GM19438 (cell line): Measurements from ENCODE around the gene STKLD1.
"Not testable (repeated sequence)": the region's sequence is repeated elsewhere in the genome, so short reads cannot be mapped to it uniquely, and the experiment has no call there.

Experiments used
- ATAC-seq: cut with Tn5 transposase; IDR thresholded peaks from one replicate; pipeline ENCODE4 v1.9.1; 2021; ENCODE audit warnings: low read depth; ENCODE audit not compliant: unreplicated experiment

Gene STKLD1

DNA sequence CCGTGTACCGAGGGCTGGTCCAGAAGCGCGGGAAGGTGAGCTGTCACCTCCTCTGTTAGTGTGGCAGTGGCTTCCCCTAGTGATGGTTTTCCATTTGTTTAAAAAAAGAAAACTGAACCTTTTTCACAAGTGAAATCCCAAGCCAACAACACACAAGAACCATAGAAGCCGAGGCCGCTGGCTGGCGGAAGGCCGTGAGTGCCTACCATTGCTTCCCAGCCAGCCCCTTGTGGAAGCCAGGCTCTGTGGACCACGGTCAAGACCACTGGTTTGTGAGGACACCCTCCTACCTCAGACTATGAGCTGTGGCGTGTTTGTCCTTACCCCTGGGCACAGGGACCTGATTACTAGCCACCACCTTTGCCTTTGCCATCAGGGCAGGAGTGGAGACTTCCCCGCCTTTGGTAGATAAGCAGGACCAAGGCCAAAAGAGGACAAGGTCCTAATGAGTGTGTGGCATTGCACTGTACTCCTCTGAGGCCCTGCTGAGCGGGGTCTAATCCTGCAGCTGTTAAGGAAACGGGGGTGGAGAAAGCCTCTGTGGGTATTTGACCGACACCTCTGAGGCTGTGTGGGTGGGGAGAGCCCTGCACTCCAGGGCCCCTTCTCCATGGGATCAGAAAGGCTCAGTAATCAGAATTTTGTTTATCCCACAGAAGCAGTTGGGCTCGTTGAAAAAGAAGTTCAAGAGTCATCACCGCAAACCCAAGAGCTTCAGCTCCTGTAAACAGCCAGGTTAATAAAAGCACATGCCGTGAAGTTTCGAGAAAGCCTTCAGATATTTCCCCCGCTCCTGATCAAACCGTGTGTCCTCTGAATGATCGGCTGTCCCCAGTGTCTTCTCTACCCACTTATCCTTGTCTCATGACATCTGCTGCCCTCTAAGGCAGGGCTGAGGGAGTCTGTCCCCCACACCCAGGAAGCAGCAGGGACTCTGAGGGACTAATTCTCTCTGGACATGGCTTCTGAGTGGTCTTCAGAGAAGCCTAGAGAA lies 15.5 kb upstream of the STKLD1 start:
- ATAC-seq = no peak

DNA sequence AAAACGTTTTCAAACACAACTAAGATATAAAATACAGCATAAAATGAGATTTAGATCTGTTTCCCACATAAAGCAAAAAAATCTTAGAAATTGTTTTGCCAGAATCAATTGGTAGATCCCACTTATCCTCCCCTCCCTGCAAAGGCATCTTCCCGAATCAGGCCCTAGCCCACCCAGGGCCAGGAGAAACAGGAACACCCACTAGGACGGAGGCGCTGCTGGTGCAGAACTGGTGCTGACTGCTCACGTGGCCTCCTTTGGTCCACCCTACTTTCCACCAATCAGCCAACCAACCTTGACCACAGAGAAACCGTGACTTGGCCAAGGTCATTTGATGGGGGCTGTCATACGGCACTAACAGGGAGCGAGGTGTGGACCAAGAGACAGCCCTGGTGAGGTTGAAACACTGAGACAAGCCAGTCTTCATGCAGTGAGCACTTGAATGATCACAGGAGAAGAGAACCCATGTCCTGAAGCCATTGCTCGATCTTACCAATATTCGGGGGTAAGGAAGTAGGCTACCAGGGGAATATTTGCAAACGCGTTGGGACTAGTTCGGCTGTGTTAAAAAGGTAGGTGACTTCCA lies 14.6 kb upstream of the STKLD1 start:
- ATAC-seq = no peak

DNA sequence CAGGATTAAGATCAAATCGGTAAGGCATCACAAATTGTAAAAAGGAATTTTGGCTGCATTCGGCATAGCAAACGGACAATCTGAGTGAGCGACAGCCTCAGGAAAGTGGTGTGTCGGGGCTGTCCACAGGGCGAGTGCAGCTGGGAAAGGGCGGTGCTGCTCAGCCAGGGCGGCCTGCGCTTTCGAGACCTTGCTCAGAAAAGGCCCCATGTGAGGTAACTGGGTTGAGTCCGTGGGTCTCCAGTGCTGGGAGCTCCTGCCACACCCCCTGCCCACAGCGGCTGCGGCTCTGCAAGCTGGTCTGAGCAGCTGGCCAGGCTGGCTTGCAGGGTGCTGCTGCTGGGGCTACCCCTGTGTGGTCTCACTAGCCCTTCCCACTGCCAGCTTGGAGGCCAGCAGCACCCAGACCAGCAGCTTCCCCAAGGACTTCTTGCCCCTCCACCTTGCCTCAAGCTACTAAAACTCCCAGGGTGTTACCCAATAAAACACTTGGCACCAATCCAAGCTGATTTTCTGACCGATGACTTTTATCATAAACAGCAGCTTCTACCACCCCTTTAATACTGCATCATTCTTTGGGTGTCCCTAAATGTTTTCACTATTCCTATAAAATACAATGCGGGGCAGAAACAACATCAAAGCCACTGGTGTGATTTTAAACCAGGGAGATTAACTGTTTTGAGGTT lies 13.7 kb upstream of the STKLD1 start:
- ATAC-seq = no peak

DNA sequence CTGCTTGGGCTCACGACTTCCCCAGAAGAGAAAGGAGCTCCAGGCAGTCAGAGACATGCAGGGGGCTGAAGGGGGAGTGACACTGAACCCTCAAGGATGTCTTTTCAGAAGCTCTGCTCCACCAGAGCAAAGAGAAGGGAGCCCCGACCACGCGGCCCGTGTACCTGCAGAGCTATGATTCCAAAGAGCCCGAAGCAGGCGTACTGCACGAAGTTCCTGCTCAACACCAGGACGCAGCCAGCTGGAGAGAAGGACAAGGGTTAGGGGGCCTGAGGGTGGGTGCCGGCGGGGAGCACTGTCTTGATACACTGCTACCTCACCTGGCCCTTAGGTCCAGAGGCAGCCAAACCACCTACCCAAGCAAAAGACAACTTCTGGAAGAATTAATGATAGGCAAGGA lies 9.7 kb upstream of the STKLD1 start:
- no peak for ATAC-seq

DNA sequence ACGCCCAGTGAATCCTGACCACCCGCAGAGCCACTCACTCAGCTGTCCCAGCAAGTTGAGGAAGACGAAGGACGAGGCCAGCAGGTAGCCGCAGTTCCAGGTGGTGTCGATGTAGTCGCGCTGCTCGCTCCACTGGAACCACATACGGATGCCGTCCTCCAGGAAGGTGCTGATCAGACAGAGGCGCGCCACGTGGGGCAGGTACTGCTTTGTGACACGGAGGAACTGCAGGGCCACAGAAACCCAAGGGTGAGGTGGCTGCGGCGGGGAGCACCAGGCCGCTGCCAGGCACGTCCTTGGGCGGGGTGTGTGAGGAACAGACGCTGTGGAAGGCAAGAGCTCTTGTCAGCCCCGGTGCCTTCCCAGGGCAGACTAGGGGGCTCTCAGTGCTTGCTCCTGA lies 8.9 kb upstream of the STKLD1 start:
- no peak for ATAC-seq

DNA sequence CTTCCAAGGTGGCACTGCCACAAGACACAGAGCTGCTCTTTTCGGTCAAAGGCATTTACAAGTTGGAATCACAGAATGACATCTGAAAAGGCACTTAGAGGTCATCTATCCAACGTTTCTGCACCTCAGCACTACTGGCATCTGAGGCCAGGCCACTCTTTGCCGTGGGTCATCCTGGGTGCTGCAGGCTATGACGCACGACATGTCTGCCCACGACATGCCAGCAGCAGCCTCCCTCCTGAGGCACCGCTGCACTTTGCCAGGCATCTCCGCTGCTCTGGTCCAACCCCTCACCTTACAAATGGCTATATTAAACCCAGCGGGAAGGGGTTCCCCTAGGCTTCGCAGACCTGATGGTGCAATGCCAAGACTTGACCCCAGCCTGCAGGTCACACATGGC lies 8.4 kb upstream of the STKLD1 start:
- no peak for ATAC-seq

DNA sequence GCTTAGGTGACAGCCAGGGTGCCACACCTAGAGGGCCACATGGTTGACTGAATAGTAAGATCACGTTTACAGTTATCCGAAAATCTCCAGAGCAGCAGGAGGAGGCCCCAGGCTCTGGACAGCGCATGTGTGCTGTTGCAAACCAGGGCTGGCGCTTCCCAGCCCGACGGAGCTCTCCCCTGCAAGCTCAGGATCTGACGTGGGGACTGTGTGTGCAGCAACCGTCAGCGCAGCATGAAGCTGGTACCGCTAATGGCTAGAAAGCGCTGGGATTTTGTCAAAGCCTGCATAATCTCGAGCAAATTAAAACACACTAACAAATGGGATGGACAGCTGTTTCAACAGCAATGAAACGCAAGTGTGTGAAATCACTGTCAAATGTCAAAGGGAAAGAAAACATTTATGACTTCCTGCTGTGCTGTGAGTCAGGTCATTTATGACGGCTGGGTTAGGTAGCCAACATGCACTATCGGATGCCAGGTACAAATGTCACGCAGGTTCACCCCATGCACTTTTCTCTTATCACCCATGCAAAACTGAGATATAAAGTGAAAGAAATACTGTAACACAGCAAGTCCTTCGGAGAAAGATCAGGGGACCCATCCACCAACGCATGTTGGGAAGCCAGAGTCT lies 7.8 kb upstream of the STKLD1 start:
- no peak for ATAC-seq

DNA sequence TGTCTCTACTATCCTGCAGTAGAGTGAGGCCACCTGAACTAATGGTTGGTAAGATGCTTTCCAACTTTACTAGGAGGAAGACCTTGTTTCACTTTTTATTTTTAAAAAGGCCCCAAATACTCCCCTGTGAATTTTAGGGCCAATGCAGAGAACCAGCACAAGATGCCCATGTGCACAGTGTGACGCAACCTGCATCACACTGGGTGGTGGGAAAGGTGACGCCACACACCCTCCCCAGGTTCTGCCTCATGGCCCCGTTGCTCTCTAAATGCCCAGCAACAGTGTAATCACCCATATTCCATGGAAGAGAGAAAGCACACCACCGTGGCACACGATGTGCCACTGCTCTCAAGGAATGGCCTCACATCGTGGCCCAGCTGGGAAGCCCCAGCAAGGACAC lies 6.7 kb upstream of the STKLD1 start:
- no peak for ATAC-seq

DNA sequence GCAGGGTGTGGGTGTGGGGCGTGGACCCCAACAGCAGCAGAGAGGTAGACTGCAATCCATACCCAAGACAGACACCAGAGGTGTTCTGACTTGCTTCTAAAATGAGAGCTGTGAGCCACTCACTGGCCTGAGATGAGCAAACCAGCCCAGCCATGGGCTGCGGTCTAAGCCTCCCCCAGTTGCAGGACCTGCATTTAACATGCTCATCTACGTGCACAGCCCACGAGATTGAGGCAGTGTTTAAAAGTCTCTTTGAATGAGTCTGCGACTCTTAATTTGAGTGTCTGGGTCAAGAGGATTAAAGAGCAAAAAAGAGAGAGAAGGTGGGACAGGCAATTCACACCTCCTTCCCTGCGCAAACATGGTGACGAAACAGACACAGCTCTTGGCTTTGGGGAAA lies 6.2 kb upstream of the STKLD1 start:
- ATAC-seq = no peak

DNA sequence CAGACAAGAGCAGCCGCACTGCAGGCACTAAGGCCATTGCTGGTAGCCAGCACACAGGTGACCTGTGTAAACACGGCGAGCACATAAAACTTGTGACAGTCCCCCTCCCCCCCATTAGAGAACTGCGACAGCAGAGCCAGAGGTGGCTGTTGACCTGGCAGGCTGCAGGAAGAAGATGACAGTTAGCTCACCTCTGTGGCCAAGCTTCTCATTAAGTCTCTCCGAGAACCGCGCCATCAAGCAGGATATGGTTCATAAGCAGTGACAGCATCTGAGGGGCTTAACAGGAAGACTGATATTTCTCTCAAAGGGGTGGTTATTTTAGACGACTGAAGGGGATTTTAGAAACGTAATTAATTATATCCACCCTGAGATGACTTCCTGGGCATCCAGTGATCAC lies 5.5 kb upstream of the STKLD1 start:
- no peak for ATAC-seq

DNA sequence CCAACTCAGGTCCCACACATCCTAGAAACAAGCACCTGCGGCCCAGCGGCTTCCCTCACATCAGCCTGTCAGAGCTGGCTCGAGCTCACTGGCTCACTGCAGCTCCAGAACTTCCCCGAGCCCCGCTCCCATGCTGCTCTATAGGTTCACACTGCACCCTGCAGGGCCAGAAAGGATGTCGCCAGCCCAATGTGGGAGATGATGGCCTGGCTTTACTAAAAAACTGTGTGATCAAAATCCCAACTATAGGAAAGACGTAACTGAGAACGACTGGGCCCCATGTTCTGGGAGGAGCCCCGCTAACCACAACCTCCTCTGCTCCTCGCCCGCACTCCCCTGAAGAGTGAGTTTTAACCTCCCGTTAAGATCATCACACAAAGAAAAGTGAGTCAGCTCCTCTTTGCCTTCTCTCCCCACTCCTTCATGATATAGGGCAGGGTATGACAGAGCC lies 4.9 kb upstream of the STKLD1 start:
- no peak for ATAC-seq

DNA sequence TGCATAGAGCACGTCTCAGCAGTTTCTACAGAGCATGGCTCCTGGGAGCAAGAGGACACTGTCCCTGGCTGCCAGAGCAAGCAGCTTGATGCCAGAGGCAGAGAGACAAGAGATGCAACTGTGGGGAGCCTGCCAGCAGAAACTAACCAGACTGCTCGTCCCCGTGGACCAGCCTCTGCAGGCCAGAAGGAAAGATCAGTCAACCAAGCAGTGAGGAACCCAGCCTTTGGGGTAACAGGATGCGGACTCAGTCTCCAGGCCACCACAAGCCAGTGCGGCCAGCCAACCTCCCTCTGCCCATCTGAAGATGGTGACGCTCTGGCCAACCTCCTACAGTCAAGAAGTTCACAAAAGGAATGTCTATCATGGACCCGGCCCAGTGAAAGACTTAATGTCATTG lies 4.0 kb upstream of the STKLD1 start:
- ATAC-seq = no peak

DNA sequence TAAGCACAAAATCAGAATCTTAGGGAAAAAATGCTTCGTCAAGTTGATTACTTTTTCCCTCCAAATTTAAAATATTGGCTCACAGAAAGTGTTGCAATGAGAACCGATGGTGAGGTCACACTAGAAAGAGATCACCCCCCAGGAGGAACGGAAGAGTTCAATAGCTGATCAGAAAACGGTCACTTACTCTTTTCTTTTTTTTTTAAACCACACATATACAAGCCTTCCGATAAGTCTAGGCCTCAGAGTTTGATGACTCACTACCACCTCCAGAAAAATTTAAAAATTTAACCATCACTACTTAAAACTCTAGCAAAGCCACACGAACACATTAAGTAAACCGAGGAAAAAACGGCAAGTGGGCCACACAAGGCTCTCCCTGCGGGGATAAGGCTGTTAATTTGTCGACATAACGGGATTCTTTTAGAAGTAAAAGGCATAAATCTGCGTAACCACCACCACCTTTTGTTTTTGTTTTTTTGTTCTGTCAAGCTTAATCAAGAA lies 1.5 kb upstream of the STKLD1 start:
- no peak for ATAC-seq

DNA sequence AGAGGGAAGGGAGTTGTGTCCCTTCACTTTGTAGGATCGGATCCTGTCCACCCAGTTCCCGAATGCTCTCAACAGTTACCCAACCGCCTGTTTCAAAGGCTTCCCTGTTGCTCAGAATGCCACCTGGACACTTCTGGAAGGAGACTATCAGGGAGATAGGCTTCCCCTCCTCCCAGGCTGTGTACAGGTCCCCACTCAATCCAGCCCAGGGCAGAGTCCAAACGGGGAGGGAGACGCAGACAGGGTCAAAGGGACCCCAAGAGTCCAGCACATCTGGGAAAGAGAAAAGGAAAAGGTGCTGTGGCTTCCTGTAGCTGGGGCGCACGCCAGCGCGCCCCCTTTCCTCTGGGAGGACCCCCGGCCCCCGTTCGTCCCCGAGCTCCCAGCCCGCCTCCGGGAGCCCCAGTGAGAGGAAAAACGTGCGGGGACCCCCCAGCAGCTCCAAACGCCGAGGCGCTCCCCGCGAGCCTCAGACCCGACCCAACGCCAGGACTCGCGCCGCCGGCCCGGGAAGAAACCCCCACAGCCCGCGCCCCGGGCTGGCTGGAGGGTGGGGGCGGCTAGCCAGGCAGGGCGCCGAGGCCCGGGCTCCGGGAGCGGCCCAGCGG lies 946 bp upstream of the STKLD1 start:
- ATAC-seq = peak; percentile 27

DNA sequence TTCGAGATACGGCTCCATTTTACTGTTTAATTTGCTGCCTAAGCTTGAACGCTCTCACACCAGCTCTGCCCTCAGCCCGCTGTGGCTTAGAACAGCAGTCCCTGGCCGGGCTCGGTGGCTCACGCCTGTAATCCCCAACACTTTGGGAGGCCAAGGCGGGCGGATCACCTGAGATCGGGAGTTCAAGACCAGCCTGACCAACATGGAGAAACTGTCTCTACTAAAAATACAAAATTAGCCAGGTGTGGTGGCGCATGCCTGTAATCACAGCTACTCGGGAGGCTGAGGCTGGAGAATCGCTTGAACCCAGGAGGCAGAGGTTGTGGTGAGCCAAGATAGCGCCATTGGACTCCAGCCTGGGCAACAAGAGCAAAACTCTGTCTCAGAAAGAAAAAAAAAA lies 1.1 kb downstream of the STKLD1 start:
- not testable (repeated sequence) for ATAC-seq

DNA sequence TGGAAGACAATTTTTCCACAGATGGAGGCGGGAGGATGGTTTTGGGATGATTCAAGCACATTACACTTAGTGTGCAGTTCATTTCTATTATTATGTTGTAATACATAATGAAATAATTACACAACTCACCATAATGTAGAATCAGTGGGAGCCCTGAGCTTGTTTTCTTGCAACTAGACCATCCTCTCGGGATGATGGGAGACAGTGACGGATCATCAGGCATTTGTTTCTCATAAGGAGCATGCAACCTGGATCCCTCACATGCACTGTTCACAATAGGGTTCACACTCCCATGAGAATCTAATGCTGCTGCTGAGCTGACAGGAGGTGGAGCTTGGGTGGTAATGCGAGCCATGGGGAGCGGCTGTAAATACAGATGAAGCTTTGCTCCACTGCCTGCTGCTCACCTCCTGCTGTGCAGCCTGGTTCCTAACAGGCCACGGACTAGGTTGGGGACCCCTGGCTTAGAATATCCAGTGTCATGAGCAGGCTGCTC lies 1.6 kb downstream of the STKLD1 start:
- no peak for ATAC-seq

DNA sequence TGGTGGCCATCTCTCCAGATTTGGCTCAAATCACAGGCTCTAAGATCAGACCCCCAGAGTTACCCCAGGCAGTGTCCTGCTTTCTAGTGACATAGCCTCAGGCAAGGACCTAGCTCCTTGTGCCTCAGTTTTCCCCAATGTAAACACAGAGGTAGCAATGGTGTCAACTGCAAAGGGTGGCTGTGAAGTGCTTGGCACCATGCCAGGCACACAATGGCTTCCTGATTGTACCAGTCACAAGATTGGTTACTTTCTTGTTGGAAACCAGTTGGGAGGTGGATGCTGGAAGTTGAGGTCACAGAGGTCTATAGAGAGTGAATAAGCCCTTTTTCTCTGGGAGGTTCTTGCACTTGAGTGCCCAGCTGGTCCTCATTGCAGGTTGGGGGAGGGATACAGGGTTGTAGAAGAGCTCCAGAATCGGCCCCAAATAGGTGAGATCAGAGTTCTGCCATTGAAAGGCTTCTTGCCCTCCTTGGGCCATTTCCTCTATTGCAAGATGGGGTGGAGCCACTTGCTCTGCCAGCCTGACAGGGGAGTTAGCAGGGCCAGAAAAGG lies 2.3 kb downstream of the STKLD1 start:
- ATAC-seq = no peak

DNA sequence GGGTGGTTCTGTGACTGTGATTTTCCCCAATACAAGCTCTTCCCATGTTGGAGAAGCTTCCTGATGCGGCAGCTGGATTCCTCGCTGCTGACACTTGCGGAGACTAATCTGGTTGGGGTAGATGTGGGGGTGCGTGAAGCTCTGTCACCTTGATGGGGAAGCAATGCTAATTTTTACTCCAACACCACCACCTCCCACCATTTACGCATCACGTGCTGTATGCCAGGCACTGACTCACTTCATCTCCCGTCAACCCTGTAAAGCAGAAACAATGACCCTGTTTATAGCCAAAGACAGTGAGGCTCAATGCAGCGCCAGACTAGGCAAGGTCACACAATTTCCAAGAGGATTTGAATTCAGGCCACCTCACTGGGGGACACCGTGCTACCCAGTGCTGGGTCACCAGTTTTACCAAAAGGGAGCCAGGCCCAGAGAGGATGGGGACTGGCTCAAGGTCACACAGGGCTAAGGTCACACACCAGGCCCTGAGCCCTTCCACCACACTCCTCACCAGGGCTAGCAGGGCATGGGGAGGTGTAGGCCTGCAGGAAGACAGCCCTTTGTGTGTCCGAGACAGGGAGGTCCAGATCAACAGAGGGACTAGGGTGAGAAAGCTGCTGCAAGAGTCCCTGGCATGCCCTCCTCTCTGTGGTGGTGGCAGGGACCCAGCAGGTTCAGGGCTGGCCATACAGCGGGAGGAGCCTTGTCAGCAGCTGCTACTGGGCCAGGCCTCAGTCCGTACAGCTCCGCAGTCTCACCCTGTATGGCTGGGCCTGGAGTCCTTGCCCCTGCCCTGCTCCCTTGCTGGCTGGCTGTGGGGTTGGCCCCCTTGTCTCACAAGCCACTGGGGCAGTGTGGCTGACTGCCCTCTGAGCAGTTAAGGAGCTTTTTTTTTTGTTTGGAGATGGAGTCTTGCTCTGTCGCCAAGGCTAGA lies 3.3 kb downstream of the STKLD1 start:
- ATAC-seq = no peak

DNA sequence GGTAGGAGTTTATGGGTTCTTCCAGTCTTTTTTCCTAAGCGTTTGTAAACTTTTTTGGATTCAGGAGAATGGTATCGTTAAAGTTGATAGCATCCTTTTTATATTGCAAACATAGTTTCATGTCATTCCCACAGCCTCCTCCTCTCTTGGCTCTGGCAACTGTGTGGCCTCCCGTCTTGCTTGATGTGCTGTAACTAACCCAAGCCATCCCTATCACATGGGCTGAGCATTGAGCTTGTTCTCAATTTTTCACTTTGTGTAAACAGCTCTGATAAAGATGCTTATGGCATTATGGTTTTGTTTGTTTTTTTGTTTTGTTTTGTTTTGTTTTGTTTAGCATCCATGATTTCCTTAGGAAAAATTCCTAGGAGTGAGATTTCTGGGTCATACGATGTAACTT lies 4.6 kb downstream of the STKLD1 start:
- ATAC-seq = no peak
